AG04450 (cell line): Measurements from ENCODE around the gene KISS1R. TPM values are rescaled to one million over a fixed set of nuclear protein-coding genes. Genes with fewer than 3 reads are reported as not detected.

Experiments used
- CTCF ChIA-PET: fragments of 300-600, 350-600 bp; formaldehyde crosslinking; extraction: SDS; loops from one replicate; lab custom pipeline; 2022; ENCODE audit warnings: antibody characterized with exemption, inconsistent platforms; lab: Charles Lee
- POLR2A ChIA-PET: fragments of 350-600 bp; formaldehyde crosslinking; extraction: SDS; loops from one replicate; lab custom pipeline; 2021; ENCODE audit warnings: antibody characterized with exemption, inconsistent platforms; lab: Yijun Ruan, JAX
- DNase-seq: peaks from one replicate; pipeline ENCODE4 v3.0.0-alpha.2; 2011; ENCODE audit warnings: low read depth, low spot score
- H3K27ac ChIP-seq: one replicate; pipeline ENCODE4 v1.5.1; 2012; ENCODE audit warnings: low read depth, low read length, control low read depth
- H3K27me3 ChIP-seq: one replicate; pipeline ENCODE4 v1.6.0; 2012; ENCODE audit warnings: low read length; ENCODE audit not compliant: control insufficient read depth, insufficient read depth
- H3K4me3 ChIP-seq: 2 replicates; pipeline ENCODE4 v1.5.1; 2011; ENCODE audit warnings: mild to moderate bottlenecking, low read depth, low read length, control low read depth
- H3K9me3 ChIP-seq: 2 replicates; pipeline ENCODE4 v1.5.1; 2012; ENCODE audit warnings: low read length; ENCODE audit not compliant: control insufficient read depth, insufficient read depth
- CTCF ChIP-seq: IDR thresholded peaks from 2 replicates; pipeline ENCODE4 v1.5.1; 2011; ENCODE audit warnings: low read depth, low read length, control low read depth, inconsistent platforms
- polyA plus RNA-seq: library from polyadenylated mRNA; depleted of rRNA; stranded (reverse); fragments of >200 nt; gene quantifications from 2 replicates; pipeline ENCODE4 v1.2.3, GENCODE V29; 2011

KISS1R gene
- polyA plus RNA-seq, 1 experiment, result not detected

DNA sequence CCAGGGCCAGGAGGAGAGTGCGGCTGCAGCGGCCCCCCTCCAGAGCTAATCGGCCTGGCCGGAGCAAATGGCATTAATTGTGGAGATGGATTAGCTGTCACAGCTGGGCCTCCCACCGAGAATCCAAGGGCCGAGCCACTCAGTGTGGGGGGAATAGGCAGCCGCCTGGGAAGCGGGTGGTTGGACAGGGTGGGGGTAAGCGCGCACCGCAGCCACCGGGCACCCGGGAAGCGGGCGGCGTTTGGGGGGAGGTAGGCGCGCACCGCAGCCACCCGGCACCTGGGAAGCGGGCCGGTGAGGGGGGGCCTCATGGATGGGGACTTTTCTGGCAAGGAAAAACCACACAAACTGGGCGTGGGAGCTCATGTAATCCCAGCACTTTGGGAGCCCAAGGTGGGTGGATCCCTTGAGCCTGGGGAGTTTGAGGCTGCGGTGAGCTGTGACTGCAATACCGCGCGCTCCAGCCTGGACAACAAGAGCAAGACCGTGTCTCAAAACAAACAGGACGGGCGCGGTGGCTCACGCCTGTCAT, 13.8 kb upstream of the KISS1R start:
- TF ChIP-seq CTCF, result no peak
- H3K4me3 ChIP-seq, result no peak overlapping the region
- no peaks in the 10 kb centered on the region for H3K27me3 ChIP-seq
- POLR2A ChIA-PET, result no interaction called here
- H3K27ac ChIP-seq, result no peak overlapping the region
- DNase-seq, result no peak
- CTCF ChIA-PET, result no interaction called here
- H3K9me3 ChIP-seq, result no peaks in the 10 kb centered on the region

- no peak for TF ChIP-seq CTCF
- CTCF ChIA-PET, result no interaction called here
- DNase-seq, result no peak
- H3K27me3 ChIP-seq, result no peaks in the 10 kb centered on the region
- H3K27ac ChIP-seq, result no peak overlapping the region
- H3K9me3 ChIP-seq, result no peaks in the 10 kb centered on the region
- POLR2A ChIA-PET, result no interaction called here
- H3K4me3 ChIP-seq, result no peak overlapping the region
Observed at GRCh38 chr19:904545-904944, 12.6 kb upstream of the KISS1R start.

- TF ChIP-seq CTCF, result no peak
- Histone ChIP-seq H3K27ac (no peak overlapping the region), H3K4me3 (no peak overlapping the region), H3K9me3 (peaks cover 4% of the 10 kb centered on the region; the same call in 1 of the 2 replicates), H3K27me3 (no peaks in the 10 kb centered on the region)
- ChIA-PET CTCF (interaction anchor here (1.5 kb wide), 1 partner anchor 95 kb away, joined by 3 read pairs; no protein-coding TSS in a partner anchor), POLR2A (no interaction called here)
- no peak for DNase-seq
Observed at GRCh38 chr19:906480-906879, 10.7 kb upstream of the KISS1R start.

GRCh38 chr19:907183-907853, 9.8 kb upstream of the KISS1R start:
- Histone ChIP-seq H3K27me3 (no peaks in the 10 kb centered on the region), H3K9me3 (peaks cover 7% of the 10 kb centered on the region; the same call in 1 of the 2 replicates), H3K4me3 (no peak overlapping the region), H3K27ac (no peak overlapping the region)
- CTCF ChIA-PET, result no interaction called here
- no peak for TF ChIP-seq CTCF
- POLR2A ChIA-PET, result no interaction called here
- no peak for DNase-seq

DNA sequence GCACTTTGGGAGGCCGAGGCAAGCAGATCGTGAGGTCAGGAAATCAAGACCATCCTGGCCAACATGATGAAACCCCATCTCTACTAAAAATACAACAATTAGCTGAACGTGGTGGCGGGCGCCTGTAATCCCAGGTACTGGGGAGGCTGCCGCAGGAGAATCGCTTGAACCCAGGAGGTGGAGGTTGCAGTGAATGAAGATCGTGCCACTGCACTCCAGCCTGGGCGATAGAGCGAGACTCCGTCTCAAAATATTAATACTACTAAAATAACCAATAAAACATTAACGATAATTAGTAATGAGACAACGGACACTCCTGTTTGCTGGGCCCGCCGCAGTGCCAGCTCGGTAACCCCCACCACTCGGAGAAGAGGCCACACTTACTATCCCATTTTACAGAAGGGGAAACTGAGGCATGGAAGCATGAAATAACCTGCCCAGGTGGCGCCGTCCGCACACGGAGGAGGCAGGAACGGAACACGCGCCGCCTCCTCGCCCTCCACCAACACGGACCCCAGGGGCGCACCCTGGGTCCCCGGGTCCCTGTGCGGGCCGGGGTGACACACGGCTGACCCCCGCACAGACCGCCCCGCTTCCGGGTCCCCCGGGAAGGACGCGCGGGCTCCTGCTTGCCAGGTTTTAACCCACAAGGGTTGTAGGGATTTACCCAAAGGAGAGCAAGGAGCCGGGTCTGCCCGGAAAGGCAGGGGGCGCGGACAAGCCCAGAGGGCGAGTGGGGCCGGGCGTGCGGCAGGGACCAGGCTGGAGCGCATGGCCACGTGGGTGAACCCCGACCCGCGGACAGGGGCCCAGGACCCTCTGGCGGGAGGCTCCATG, 5.7 kb upstream of the KISS1R start:
- no peak overlapping the region for H3K27ac ChIP-seq
- H3K27me3 ChIP-seq, result no peaks in the 10 kb centered on the region
- CTCF ChIA-PET, result no interaction called here
- no peak for TF ChIP-seq CTCF
- POLR2A ChIA-PET, result no interaction called here
- peaks cover 7% of the 10 kb centered on the region; the same call in 1 of the 2 replicates for H3K9me3 ChIP-seq
- DNase-seq, result no peak
- peak overlapping the region; percentile 41; the same call in 1 of the 2 replicates for H3K4me3 ChIP-seq
